HG03432 (cell line): ENCODE measurements around the gene MAST4.

Experiments
- ATAC-seq: cut with Tn5 transposase; IDR thresholded peaks from one replicate; pipeline ENCODE4 v1.9.1; 2021; ENCODE audit warnings: mild to moderate bottlenecking, moderate library complexity; ENCODE audit not compliant: unreplicated experiment

MAST4 gene

GRCh38 chr5:66945389-66946349 lies 349.5 kb downstream of the MAST4 start:
- peak; percentile 100 for ATAC-seq

GRCh38 chr5:66947458-66947857 lies 351.3 kb downstream of the MAST4 start:
- no peak for ATAC-seq

GRCh38 chr5:66949066-66949465 lies 352.9 kb downstream of the MAST4 start:
- no peak for ATAC-seq

- ATAC-seq = no peak
Observed at GRCh38 chr5:66952153-66952552, 356.0 kb downstream of the MAST4 start.

- ATAC-seq = no peak
Observed at GRCh38 chr5:66956439-66956838, 360.2 kb downstream of the MAST4 start.

- no peak for ATAC-seq
Observed at GRCh38 chr5:66958201-66958979, 362.2 kb downstream of the MAST4 start.

- ATAC-seq = no peak
Observed at GRCh38 chr5:66958980-66959641, 362.9 kb downstream of the MAST4 start.

GRCh38 chr5:66959653-66960052 lies 363.5 kb downstream of the MAST4 start:
- ATAC-seq = no peak

- ATAC-seq = no peak
Observed at GRCh38 chr5:66960369-66961137, 364.4 kb downstream of the MAST4 start.

- no peak for ATAC-seq
Observed at GRCh38 chr5:66963559-66963971, 367.4 kb downstream of the MAST4 start.

- ATAC-seq = no peak
Observed at GRCh38 chr5:66966439-66966838, 370.2 kb downstream of the MAST4 start.

- ATAC-seq = no peak
Observed at GRCh38 chr5:66967102-66967501, 370.9 kb downstream of the MAST4 start.

GRCh38 chr5:66967826-66968262 lies 371.7 kb downstream of the MAST4 start:
- no peak for ATAC-seq

- ATAC-seq = no peak
Observed at GRCh38 chr5:66969484-66969883, 373.3 kb downstream of the MAST4 start.

- ATAC-seq = no peak
Observed at GRCh38 chr5:66969963-66970362, 373.8 kb downstream of the MAST4 start.

GRCh38 chr5:66972004-66972403 lies 375.8 kb downstream of the MAST4 start:
- ATAC-seq = no peak

- ATAC-seq = no peak
Observed at GRCh38 chr5:66974256-66974655, 378.1 kb downstream of the MAST4 start.

GRCh38 chr5:66976108-66976507 lies 379.9 kb downstream of the MAST4 start:
- no peak for ATAC-seq

- no peak for ATAC-seq
Observed at GRCh38 chr5:66979738-66980137, 383.5 kb downstream of the MAST4 start.

- no peak for ATAC-seq
Observed at GRCh38 chr5:66981266-66982055, 385.3 kb downstream of the MAST4 start.
